Astrocyte (in vitro differentiated cells and primary cell): ENCODE data around the gene DNAH11. TPM values are rescaled to one million over a fixed set of nuclear protein-coding genes. Genes with fewer than 3 reads are reported as not detected.

Experiments
- DNase-seq: peaks from one replicate; pipeline ENCODE4 v3.0.0-alpha.2; 2010; ENCODE audit warnings: low read depth
- FAIRE-seq: peaks from 2 replicates; lab custom pipeline; 2011; peaks lifted over from hg19 to GRCh38; lab: Jason Lieb, UNC
- H2AFZ ChIP-seq: 2 replicates; pipeline ENCODE4 v1.6.0; 2012; ENCODE audit warnings: low read depth, low read length, inconsistent platforms
- H3K27ac ChIP-seq: 2 replicates; pipeline ENCODE4 v1.5.1; 2011; ENCODE audit warnings: low read depth, low read length, inconsistent platforms
- H3K27me3 ChIP-seq: 2 replicates; pipeline ENCODE4 v1.6.0; 2011; ENCODE audit warnings: low read length, inconsistent platforms; ENCODE audit not compliant: insufficient read depth
- H3K36me3 ChIP-seq: 2 replicates; pipeline ENCODE4 v1.5.1; 2011; ENCODE audit warnings: low read length, inconsistent platforms; ENCODE audit not compliant: insufficient read depth
- H3K4me1 ChIP-seq: 2 replicates; pipeline ENCODE4 v1.5.1; 2011; ENCODE audit warnings: low read length, inconsistent platforms; ENCODE audit not compliant: insufficient read depth
- H3K4me2 ChIP-seq: 2 replicates; pipeline ENCODE4 v1.6.0; 2012; ENCODE audit warnings: low read length, inconsistent platforms
- H3K4me3 ChIP-seq: 2 replicates; pipeline ENCODE4 v1.5.1; 2011; ENCODE audit warnings: low read depth, mild to moderate bottlenecking, low read length, inconsistent platforms; ENCODE audit not compliant: insufficient read depth
- H3K79me2 ChIP-seq: 2 replicates; pipeline ENCODE4 v1.6.0; 2012; ENCODE audit warnings: mild to moderate bottlenecking, low read length, inconsistent platforms; ENCODE audit not compliant: insufficient read depth
- H3K9ac ChIP-seq: 2 replicates; pipeline ENCODE4 v1.6.0; 2012; ENCODE audit warnings: mild to moderate bottlenecking, low read length, inconsistent platforms
- H3K9me3 ChIP-seq: 2 replicates; pipeline ENCODE4 v1.5.1; 2012; ENCODE audit warnings: low read depth, mild to moderate bottlenecking, low read length, inconsistent platforms; ENCODE audit not compliant: insufficient read depth
- H4K20me1 ChIP-seq: 2 replicates; pipeline ENCODE4 v1.6.0; 2012; ENCODE audit warnings: low read length, inconsistent platforms; ENCODE audit not compliant: insufficient read depth
- H3K27ac Mint-ChIP-seq: one replicate; pipeline ENCODE4 v1.8.0; 2021; ENCODE audit warnings: mild to moderate bottlenecking, mixed read lengths; ENCODE audit not compliant: unreplicated experiment
- H3K27me3 Mint-ChIP-seq: one replicate; pipeline ENCODE4 v1.8.0; 2021; ENCODE audit warnings: low read depth, mixed read lengths; ENCODE audit not compliant: unreplicated experiment
- H3K36me3 Mint-ChIP-seq: one replicate; pipeline ENCODE4 v1.8.0; 2021; ENCODE audit warnings: low read depth, mixed read lengths; ENCODE audit not compliant: unreplicated experiment
- H3K4me1 Mint-ChIP-seq: one replicate; pipeline ENCODE4 v1.8.0; 2021; ENCODE audit warnings: low read depth, mixed read lengths; ENCODE audit not compliant: unreplicated experiment
- H3K4me3 Mint-ChIP-seq: one replicate; pipeline ENCODE4 v1.8.0; 2021; ENCODE audit warnings: mild to moderate bottlenecking, moderate library complexity, mixed read lengths; ENCODE audit not compliant: unreplicated experiment
- H3K9me3 Mint-ChIP-seq: one replicate; pipeline ENCODE4 v1.8.0; 2021; ENCODE audit warnings: mild to moderate bottlenecking, mixed read lengths; ENCODE audit not compliant: unreplicated experiment
- EZH2 ChIP-seq: IDR thresholded peaks from 2 replicates; pipeline ENCODE4 v1.6.1; 2012; ENCODE audit warnings: mild to moderate bottlenecking, low read length, inconsistent platforms; ENCODE audit not compliant: insufficient read depth
- total RNA-seq: library from RNA; stranded (reverse); gene quantifications from 2 replicates; pipeline ENCODE4 v1.2.1, GENCODE V29; 2021
- TF ChIP-seq, protein P1 (sequence below): IDR thresholded peaks from 2 replicates; pipeline ENCODE4 v1.5.1; 2011; ENCODE audit warnings: low read depth, mild to moderate bottlenecking, inconsistent platforms, low read length, moderate library complexity; ENCODE audit not compliant: insufficient read depth

Gene DNAH11
- total RNA-seq, 1 donor from 2014 or later: 0.43 TPM

DNA sequence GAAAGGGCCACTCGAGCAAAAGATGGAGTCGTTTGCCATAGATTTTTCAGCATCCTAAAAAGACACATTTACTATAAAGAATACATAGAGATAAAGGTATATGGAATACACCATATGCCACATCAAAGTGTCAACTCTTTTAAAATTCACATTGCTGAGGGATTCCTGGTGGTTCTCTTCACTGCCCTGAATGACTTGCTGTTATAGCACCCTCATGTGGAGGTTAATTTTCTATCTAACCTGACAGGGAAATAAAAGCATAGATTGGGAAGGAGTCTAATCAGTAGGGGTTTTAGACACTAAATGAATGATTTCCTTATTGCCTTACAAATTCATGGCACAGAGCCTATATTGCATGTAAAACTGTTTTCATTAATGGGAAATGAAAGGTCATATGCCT lies 25.9 kb downstream of the DNAH11 start:
- no peak overlapping the region for H3K9ac ChIP-seq
- H3K27me3 ChIP-seq: no peaks in the 10 kb centered on the region
- Mint-ChIP-seq H3K36me3 (no peaks in the 10 kb centered on the region), H3K27me3 (peaks cover 2% of the 10 kb centered on the region), H3K27ac (no peak overlapping the region), H3K4me1 (no peaks in the 10 kb centered on the region), H3K4me3 (no peak overlapping the region), H3K9me3 (no peaks in the 10 kb centered on the region)
- no peaks in the 10 kb centered on the region for H3K4me1 ChIP-seq
- H2AFZ ChIP-seq: no peak overlapping the region
- DNase-seq (no peak), FAIRE-seq (no peak)
- no peaks in the 10 kb centered on the region for H4K20me1 ChIP-seq
- no peaks in the 10 kb centered on the region for H3K36me3 ChIP-seq
- H3K79me2 ChIP-seq: no peaks in the 10 kb centered on the region
- H3K4me2 ChIP-seq: no peak overlapping the region
- H3K27ac ChIP-seq: no peak overlapping the region
- no peaks in the 10 kb centered on the region for H3K9me3 ChIP-seq
- TF ChIP-seq EZH2: no peak
- TF ChIP-seq, protein P1, sequence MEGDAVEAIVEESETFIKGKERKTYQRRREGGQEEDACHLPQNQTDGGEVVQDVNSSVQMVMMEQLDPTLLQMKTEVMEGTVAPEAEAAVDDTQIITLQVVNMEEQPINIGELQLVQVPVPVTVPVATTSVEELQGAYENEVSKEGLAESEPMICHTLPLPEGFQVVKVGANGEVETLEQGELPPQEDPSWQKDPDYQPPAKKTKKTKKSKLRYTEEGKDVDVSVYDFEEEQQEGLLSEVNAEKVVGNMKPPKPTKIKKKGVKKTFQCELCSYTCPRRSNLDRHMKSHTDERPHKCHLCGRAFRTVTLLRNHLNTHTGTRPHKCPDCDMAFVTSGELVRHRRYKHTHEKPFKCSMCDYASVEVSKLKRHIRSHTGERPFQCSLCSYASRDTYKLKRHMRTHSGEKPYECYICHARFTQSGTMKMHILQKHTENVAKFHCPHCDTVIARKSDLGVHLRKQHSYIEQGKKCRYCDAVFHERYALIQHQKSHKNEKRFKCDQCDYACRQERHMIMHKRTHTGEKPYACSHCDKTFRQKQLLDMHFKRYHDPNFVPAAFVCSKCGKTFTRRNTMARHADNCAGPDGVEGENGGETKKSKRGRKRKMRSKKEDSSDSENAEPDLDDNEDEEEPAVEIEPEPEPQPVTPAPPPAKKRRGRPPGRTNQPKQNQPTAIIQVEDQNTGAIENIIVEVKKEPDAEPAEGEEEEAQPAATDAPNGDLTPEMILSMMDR: no peak
- no peak overlapping the region for H3K4me3 ChIP-seq

DNA sequence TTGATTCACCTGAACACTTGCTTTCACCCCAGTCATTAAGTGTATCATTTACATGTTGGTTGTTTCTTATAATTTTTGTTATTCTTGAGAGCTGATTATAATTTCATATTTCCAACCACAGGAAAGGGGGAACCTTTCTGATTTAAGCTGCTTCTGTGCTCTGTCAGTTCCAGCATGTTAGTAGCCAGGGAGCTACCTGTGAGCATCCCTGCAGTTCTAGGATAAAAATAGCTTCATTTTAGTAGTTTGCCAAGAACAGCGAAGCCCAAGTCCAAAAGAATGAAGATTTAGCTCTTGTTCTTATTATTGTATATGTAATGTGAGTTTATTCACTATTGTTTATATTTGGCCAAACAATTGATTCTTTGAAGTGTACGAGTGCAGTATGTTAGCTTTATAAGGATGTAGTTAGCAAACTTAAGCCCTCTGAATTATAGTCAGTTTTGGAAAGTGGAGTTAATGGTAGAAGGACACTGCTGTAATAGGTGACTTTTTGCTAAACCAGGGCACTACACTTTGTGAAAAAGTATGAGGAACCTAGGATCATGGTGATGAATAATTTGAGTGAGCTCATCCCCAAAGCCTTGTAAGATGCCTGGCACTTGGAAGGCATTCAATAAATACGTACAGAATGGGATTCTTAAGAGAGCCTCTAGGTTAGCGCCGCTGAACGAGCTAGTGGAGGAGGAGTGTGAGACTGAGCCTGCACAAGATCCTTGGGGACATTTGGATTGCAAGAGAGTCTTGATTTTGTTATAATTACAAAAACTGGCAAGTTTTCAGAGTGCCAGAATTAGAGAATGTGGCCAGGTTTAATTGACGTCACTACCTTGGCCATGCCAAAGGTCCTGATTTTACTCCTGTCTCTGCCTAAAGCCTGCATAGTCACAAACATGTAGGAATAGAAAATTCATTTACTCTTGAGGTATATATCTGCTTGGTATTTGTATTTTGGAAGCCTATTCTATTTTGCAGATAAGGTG lies 29.8 kb downstream of the DNAH11 start:
- FAIRE-seq: no peak
- H3K4me1 Mint-ChIP-seq: no peaks in the 10 kb centered on the region
- peaks cover 4% of the 10 kb centered on the region for H3K9me3 Mint-ChIP-seq
- H3K27me3 ChIP-seq: no peaks in the 10 kb centered on the region
- DNase-seq: no peak
- no peaks in the 10 kb centered on the region for H3K36me3 Mint-ChIP-seq
- no peaks in the 10 kb centered on the region for H3K4me1 ChIP-seq
- H4K20me1 ChIP-seq: no peaks in the 10 kb centered on the region
- no peak overlapping the region for H2AFZ ChIP-seq
- no peak overlapping the region for H3K27ac ChIP-seq
- H3K9me3 ChIP-seq: no peaks in the 10 kb centered on the region
- TF ChIP-seq, protein P1: no peak
- TF ChIP-seq EZH2: no peak
- no peak overlapping the region for H3K9ac ChIP-seq
- no peaks in the 10 kb centered on the region for H3K36me3 ChIP-seq
- no peak overlapping the region for H3K4me2 ChIP-seq
- H3K79me2 ChIP-seq: no peaks in the 10 kb centered on the region
- no peak overlapping the region for H3K4me3 Mint-ChIP-seq
- no peak overlapping the region for H3K4me3 ChIP-seq
- no peak overlapping the region for H3K27ac Mint-ChIP-seq
- peaks cover 2% of the 10 kb centered on the region for H3K27me3 Mint-ChIP-seq
